ENCODE measurements around the gene CISD3. TPM values are rescaled to one million over a fixed set of nuclear protein-coding genes. Genes with fewer than 3 reads are reported as not detected.
A peak's percentile ranks its signal among the peaks of the same experiment; 100 is the strongest.

The CISD3 gene
- total RNA-seq, 1 donor from 2014 or later = 2.9 TPM

DNA sequence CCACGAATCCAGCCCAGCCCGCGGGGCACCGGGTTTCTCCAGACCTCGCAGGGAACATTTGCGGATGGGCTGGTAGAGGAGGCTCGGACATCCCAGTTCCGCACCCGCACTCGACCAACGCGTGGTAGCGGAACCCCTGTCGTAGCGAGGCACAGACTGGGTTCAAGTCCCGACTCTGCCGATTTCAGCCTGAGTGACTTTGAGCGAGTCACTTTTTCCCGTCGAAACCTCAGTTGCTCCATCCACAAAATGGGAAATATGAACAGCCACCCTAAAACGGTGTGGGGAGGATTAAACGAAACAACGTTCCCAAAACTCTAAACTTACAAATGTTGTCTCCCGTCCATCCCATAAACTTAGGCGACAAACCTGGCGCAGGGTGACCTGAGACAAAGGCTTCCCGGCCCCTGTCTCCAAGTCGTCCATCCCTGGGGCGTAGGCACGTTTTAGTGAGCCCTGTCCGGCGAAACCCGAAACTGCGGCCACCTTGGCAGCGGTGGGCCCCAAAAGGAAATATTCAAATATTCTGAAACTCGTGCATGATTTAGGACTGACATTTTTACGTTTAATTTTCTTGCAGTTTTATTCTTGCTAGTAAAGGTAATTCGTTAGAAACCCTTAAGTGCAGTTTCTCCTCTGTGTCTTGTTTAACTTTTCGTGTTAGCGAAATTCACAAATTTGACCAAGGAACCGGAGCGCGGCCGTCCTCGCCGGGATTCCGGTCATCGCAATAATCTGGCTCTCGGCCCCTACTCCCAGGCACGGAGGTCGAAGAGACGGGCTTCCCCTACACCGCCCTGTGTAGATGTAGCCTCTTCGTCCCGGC is 27.0 kb upstream of the CISD3 start:
- FAIRE-seq (no peak), DNase-seq (ENCODE audit: low read depth) (no peak)
- TF ChIP-seq, protein P1, sequence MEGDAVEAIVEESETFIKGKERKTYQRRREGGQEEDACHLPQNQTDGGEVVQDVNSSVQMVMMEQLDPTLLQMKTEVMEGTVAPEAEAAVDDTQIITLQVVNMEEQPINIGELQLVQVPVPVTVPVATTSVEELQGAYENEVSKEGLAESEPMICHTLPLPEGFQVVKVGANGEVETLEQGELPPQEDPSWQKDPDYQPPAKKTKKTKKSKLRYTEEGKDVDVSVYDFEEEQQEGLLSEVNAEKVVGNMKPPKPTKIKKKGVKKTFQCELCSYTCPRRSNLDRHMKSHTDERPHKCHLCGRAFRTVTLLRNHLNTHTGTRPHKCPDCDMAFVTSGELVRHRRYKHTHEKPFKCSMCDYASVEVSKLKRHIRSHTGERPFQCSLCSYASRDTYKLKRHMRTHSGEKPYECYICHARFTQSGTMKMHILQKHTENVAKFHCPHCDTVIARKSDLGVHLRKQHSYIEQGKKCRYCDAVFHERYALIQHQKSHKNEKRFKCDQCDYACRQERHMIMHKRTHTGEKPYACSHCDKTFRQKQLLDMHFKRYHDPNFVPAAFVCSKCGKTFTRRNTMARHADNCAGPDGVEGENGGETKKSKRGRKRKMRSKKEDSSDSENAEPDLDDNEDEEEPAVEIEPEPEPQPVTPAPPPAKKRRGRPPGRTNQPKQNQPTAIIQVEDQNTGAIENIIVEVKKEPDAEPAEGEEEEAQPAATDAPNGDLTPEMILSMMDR (IDR thresholded peaks at IDR 0.05; ENCODE audit: insufficient read depth, low read length, severe bottlenecking) = peak; percentile 0

DNA sequence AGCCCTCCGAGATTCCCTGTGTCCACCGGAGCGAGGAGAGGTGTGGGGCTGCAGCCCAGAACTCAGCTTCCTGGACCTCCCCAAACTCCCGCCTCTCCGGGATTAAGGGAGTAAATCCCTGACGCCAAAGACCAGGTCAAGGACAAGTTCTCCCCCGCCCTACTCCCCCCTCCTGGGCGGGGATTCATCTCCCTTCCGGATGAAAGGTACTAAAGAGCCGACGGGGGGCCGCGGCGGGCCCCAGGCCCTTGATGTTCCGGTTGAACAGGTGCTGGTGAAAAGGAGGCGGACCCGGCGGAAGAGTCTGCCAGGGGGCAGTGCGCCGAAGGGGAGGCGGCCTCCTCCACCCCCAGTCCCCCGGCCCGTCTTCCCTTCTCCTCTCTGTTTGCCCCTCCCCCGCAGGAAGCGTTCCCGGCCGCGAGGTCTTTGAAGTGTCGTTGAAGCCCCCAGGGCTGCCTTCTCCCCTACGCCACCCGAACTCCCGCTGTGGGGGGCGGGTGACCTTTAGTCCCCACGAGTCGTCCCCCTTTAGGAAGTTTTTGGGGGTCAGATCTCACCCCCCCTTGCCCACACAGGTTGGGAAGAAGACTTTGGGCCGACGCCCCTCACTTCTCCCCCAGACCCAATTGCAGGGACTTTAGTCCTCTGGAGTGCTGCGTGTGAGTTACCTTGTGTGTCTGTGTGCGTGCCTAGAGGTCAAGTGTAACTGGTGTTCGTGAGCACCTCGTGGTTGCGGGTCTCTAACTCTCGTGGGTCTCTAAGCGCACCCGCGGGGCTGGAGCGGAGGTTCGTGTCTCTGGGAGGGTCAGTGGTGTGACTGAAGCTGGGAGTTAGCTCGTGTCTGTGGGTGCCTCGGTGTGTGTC is 26.2 kb upstream of the CISD3 start:
- DNase-seq (ENCODE audit: low read depth) (peak; percentile 25), FAIRE-seq (no peak)
- H3K36me3 ChIP-seq (ENCODE audit: control insufficient read depth, insufficient read depth, low read length) = peaks cover 2% of the 10 kb centered on the region
- TF ChIP-seq, protein P1 (IDR thresholded peaks at IDR 0.05; ENCODE audit: insufficient read depth, low read length, severe bottlenecking) = no peak
- H3K4me3 ChIP-seq (ENCODE audit: low read depth, low read length) = peak overlapping the region; percentile 62
- H3K27me3 ChIP-seq (ENCODE audit: control insufficient read depth, insufficient read depth, low read length) = no peaks in the 10 kb centered on the region

More for the DNA sequence above, 27.0 kb upstream of the CISD3 start:
- peak overlapping the region; percentile 62 for H3K4me3 ChIP-seq (ENCODE audit: low read depth, low read length)
- no peaks in the 10 kb centered on the region for H3K27me3 ChIP-seq (ENCODE audit: control insufficient read depth, insufficient read depth, low read length)
- H3K36me3 ChIP-seq (ENCODE audit: control insufficient read depth, insufficient read depth, low read length) = peaks cover 2% of the 10 kb centered on the region

DNA sequence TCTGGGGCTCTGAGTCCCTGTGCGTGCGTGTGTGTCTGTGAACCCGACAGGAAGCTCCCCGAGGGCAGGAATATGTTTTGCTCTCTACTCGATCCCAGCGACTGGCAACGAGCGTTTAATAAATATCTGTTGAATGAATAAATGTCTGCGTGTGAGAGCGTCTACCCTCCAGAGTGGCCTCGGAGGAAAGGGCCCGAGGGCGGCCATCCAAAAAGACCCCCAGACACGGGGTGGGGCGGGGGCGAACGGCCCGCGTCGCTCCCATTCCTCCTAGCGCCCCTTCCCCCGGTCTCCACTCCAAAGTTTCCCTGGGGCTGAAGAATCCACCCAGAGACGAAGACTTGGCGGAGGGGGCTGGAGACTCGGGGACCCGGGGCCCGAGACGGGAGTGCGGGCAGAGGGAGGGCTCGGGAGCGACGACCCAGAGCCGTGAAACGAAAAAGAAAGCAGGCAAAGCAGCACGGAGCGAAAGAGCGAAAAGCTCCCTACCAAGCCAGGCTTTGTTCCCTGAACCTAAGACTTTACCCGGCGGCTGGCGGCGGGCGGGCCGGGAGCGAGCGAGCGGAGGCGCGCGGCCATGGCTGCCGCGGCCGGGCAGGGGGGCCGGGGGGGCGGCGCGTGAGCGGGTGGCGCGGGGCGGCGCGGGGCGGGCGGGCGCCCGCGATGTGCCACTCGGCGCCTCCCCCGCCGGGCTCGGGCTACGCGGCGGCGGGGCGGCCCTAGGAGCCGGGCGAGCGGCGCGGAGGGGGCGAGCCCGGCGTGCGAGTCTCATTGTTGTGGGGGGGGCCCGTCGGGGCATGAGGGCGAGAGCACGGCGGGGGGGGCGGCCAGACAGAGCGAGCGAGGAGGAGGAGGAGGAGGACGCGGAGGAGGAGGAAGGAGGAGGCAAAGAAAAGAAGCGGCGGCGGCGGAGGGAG is 25.3 kb upstream of the CISD3 start, which contains the start of gene MLLT6:
Gene MLLT6, plus strand, starts transcription at position 668 of the 917 bp plus-strand sequence. CDS start 360 bp downstream, outside the sequence.
- peak; percentile 33 for DNase-seq (ENCODE audit: low read depth)
- TF ChIP-seq, protein P1 (IDR thresholded peaks at IDR 0.05; ENCODE audit: insufficient read depth, low read length, severe bottlenecking) = no peak
- no peaks in the 10 kb centered on the region for H3K27me3 ChIP-seq (ENCODE audit: control insufficient read depth, insufficient read depth, low read length)
- FAIRE-seq = no peak
- H3K36me3 ChIP-seq (ENCODE audit: control insufficient read depth, insufficient read depth, low read length) = peaks cover 5% of the 10 kb centered on the region
- peak within 1 kb of the TSS; percentile 62 for H3K4me3 ChIP-seq (ENCODE audit: low read depth, low read length)

DNA sequence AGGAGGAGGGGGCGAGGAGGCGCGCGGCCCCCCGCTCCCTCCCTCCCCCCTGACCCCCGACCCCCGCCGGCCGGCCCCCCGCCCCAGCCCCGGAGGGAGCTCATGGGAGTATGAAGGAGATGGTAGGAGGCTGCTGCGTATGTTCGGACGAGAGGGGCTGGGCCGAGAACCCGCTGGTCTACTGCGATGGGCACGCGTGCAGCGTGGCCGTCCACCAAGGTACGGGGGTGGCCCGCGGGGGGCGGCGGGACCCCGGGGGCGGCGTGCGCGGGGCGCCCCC is 24.7 kb upstream of the CISD3 start:
- Histone ChIP-seq H3K27me3 (ENCODE audit: control insufficient read depth, insufficient read depth, low read length) (no peaks in the 10 kb centered on the region), H3K36me3 (ENCODE audit: control insufficient read depth, insufficient read depth, low read length) (peaks cover 5% of the 10 kb centered on the region), H3K4me3 (ENCODE audit: low read depth, low read length) (peak overlapping the region; percentile 62)
- DNase-seq (ENCODE audit: low read depth) = no peak
- TF ChIP-seq, protein P1 (IDR thresholded peaks at IDR 0.05; ENCODE audit: insufficient read depth, low read length, severe bottlenecking) = no peak
- no peak for FAIRE-seq

DNA sequence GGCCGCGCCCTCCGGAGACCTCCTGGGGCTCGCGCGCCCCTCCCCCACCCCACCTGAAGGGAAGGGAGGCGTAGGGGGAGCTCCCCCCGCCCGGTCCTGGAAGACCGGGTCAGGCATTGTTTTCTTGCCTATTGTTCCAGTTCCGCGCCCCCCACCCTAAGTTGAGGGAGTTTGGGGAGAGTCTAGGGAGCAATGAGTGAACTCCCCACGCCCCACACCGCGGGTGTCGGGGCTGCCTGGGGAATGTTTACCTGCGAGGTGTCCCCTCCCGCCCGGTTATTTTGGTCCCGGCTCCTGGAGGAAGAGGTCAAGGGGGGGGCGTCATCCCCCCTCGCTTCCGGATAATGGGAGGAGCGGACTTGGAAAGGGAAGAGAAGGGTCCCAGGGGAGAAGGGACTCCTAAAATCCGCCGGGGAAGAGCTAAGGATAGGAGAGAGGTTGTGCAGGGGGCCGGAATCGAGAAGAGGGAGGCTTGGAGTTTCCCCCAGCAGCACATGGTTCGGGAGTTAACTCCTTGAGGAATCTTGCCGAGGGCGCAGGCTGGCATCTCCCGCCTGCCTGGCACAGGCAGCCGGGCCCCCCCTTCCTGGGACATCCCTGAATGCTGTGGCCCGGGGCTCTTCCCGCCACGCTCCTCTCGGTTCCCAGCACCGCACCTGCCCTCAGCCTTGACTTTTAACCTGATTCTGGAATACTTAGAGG is 24.2 kb upstream of the CISD3 start:
- DNase-seq (ENCODE audit: low read depth) = no peak
- no peak for FAIRE-seq
- Histone ChIP-seq H3K27me3 (ENCODE audit: control insufficient read depth, insufficient read depth, low read length) (no peaks in the 10 kb centered on the region), H3K4me3 (ENCODE audit: low read depth, low read length) (peak overlapping the region; percentile 62), H3K36me3 (ENCODE audit: control insufficient read depth, insufficient read depth, low read length) (peaks cover 5% of the 10 kb centered on the region)
- TF ChIP-seq, protein P1 (IDR thresholded peaks at IDR 0.05; ENCODE audit: insufficient read depth, low read length, severe bottlenecking) = no peak

Measured in bronchial epithelial cell (primary cell).